Measurements from ENCODE around the gene HPCA.
"Not testable (repeated sequence)": the region's sequence is repeated elsewhere in the genome, so short reads cannot be mapped to it uniquely, and the experiment has no call there.

Gene HPCA

GRCh38 chr1:32903991-32904785, 17.9 kb downstream of the HPCA start:
- DNase-seq (ENCODE audit: low read depth), result peak; percentile 33

GRCh38 chr1:32904797-32905196, 18.5 kb downstream of the HPCA start:
- DNase-seq (ENCODE audit: low read depth), result no peak

- not testable (repeated sequence) for DNase-seq (ENCODE audit: low read depth)
Observed at GRCh38 chr1:32905588-32905987, 19.3 kb downstream of the HPCA start.

GRCh38 chr1:32906654-32907053, 20.4 kb downstream of the HPCA start:
- DNase-seq (ENCODE audit: low read depth), result no peak

GRCh38 chr1:32907435-32907834, 21.1 kb downstream of the HPCA start:
- peak; percentile 36 for DNase-seq (ENCODE audit: low read depth)

- no peak for DNase-seq (ENCODE audit: low read depth)
Observed at GRCh38 chr1:32910319-32910718, 24.0 kb downstream of the HPCA start.

GRCh38 chr1:32915766-32916706, 29.7 kb downstream of the HPCA start:
- DNase-seq (ENCODE audit: low read depth), result peak; percentile 31

- no peak for DNase-seq (ENCODE audit: low read depth)
Observed at GRCh38 chr1:32917521-32917920, 31.2 kb downstream of the HPCA start.

GRCh38 chr1:32918179-32918578, 31.9 kb downstream of the HPCA start:
- DNase-seq (ENCODE audit: low read depth), result no peak

GRCh38 chr1:32919811-32920733, 33.8 kb downstream of the HPCA start:
- DNase-seq (ENCODE audit: low read depth), result peak; percentile 67

GRCh38 chr1:32920833-32921232, 34.5 kb downstream of the HPCA start:
- DNase-seq (ENCODE audit: low read depth), result no peak

GRCh38 chr1:32924881-32925344, 38.6 kb downstream of the HPCA start:
- DNase-seq (ENCODE audit: low read depth), result no peak

GRCh38 chr1:32925403-32926162, 39.3 kb downstream of the HPCA start:
- no peak for DNase-seq (ENCODE audit: low read depth)

- DNase-seq (ENCODE audit: low read depth), result no peak
Observed at GRCh38 chr1:32926562-32926961, 40.3 kb downstream of the HPCA start.

- DNase-seq (ENCODE audit: low read depth), result no peak
Observed at GRCh38 chr1:32927441-32927840, 41.1 kb downstream of the HPCA start.

- no peak for DNase-seq (ENCODE audit: low read depth)
Observed at GRCh38 chr1:32928285-32928684, 42.0 kb downstream of the HPCA start.

GRCh38 chr1:32928715-32929114, 42.4 kb downstream of the HPCA start:
- no peak for DNase-seq (ENCODE audit: low read depth)

- DNase-seq (ENCODE audit: low read depth), result no peak
Observed at GRCh38 chr1:32929366-32929765, 43.1 kb downstream of the HPCA start.

- DNase-seq (ENCODE audit: low read depth), result no peak
Observed at GRCh38 chr1:32931760-32932159, 45.5 kb downstream of the HPCA start.

- DNase-seq (ENCODE audit: low read depth), result peak; percentile 65
Observed at GRCh38 chr1:32933742-32934322, 47.5 kb downstream of the HPCA start.

GRCh38 chr1:32934535-32934934, 48.2 kb downstream of the HPCA start:
- no peak for DNase-seq (ENCODE audit: low read depth)
